K562 (cell line): Measurements from ENCODE around the gene PNPLA7. TPM values are rescaled to one million over a fixed set of nuclear protein-coding genes. Genes with fewer than 3 reads are reported as not detected.

Source experiments
- ATAC-seq: fragments of 200-7000 bp; cut with Tn5 transposase; 3 replicates; pipeline ENCODE4 v1.9.1; 2020; ENCODE audit warnings: moderate library complexity
- BruUV-seq: library from RNA; stranded (reverse); fragments of 400-500 nt; replicated peaks from 2 replicates; lab custom pipeline; 2021; lab: Mats Ljungman, UMichigan
- CTCF ChIA-PET: fragments of 300-600 bp; formaldehyde crosslinking; extraction: SDS; loops from one replicate; lab custom pipeline; 2021; ENCODE audit warnings: low intra/inter-chr PET ratio; lab: Yijun Ruan, JAX
- POLR2A ChIA-PET: fragments of 300-600, 350-650 bp; sonication (Branson Sonifier 250); formaldehyde crosslinking; extraction: SDS; loops from one replicate; lab custom pipeline; 2021; ENCODE audit warnings: antibody characterized with exemption, inconsistent platforms; lab: Yijun Ruan, JAX
- DNase-seq, 4 experiments: peaks; one replicate each; pipeline versions ENCODE4 v3.0.0 to v3.0.0-alpha.2; 2011 to 2018; ENCODE audit warnings: low spot score in 3 of 4, mixed read lengths in 3 of 4; ENCODE audit errors: extremely low read depth in 1 of 4
- FAIRE-seq: peaks from 2 replicates; lab custom pipeline; 2011; peaks lifted over from hg19 to GRCh38; lab: Jason Lieb, UNC
- H2AFZ ChIP-seq: 2 replicates; pipeline ENCODE4 v1.6.0; 2011; ENCODE audit warnings: low read depth, low read length, control low read depth, inconsistent platforms
- H3K27ac ChIP-seq: fragments of 200-600 bp; 3 replicates; pipeline ENCODE4 v1.8.0; 2011; ENCODE audit warnings: low read depth, mild to moderate bottlenecking, control low read depth, inconsistent platforms, low read length, moderate library complexity, mixed read lengths; ENCODE audit errors: extremely low read depth
- H3K27me3 ChIP-seq, 2 experiments: fragments of 300-600 bp in 1 of 2; 2 replicates in 1 of 2; 3 replicates in 1 of 2; pipeline versions ENCODE4 v1.6.0 to v1.8.0; 2011; ENCODE audit warnings: inconsistent platforms in 2 of 2, low read length in 2 of 2, mild to moderate bottlenecking in 1 of 2, mixed read lengths in 1 of 2, moderate library complexity in 1 of 2; ENCODE audit not compliant: control insufficient read depth in 2 of 2, insufficient read depth in 2 of 2
- H3K36me3 ChIP-seq: fragments of 300-600 bp; 3 replicates; pipeline ENCODE4 v1.8.0; 2011; ENCODE audit warnings: mild to moderate bottlenecking, low read length, inconsistent platforms; ENCODE audit not compliant: control insufficient read depth, insufficient read depth
- H3K4me1 ChIP-seq, 2 experiments: fragments of 200-600 bp in 1 of 2; replicated peaks in 1 of 2; 2 replicates in 1 of 2; 3 replicates in 1 of 2; pipeline versions ENCODE4 v1.5.1 to v1.8.0; 2011; ENCODE audit warnings: inconsistent platforms in 2 of 2, low read length in 2 of 2, mild to moderate bottlenecking in 1 of 2, mixed read lengths in 1 of 2, moderate library complexity in 1 of 2; ENCODE audit not compliant: control insufficient read depth in 2 of 2, insufficient read depth in 2 of 2
- H3K4me2 ChIP-seq: 2 replicates; pipeline ENCODE4 v1.6.1; 2011; ENCODE audit warnings: low read length, control low read depth, inconsistent platforms, mixed read lengths; ENCODE audit not compliant: insufficient read depth
- H3K4me3 ChIP-seq: fragments of 200-600 bp; sonication (generic), shearing (Covaris generic); 2 replicates; pipeline ENCODE4 v1.5.1; 2016; ENCODE audit warnings: control low read depth, inconsistent platforms
- H3K79me2 ChIP-seq: fragments of 200-600 bp; 3 replicates; pipeline ENCODE4 v1.8.0; 2011; ENCODE audit warnings: low read length, inconsistent platforms; ENCODE audit not compliant: control insufficient read depth, insufficient read depth
- H3K9ac ChIP-seq, 2 experiments: 2 replicates each; pipeline versions ENCODE4 v1.6.0 to v1.6.1; 2011; ENCODE audit warnings: low read depth in 2 of 2, low read length in 2 of 2, control low read depth in 1 of 2, inconsistent platforms in 1 of 2, mild to moderate bottlenecking in 1 of 2, mixed read lengths in 1 of 2; ENCODE audit not compliant: insufficient read depth in 1 of 2
- H3K9me1 ChIP-seq: one replicate; pipeline ENCODE4 v1.6.0; 2011; ENCODE audit warnings: inconsistent platforms, mild to moderate bottlenecking, low read length, moderate library complexity; ENCODE audit not compliant: control insufficient read depth, insufficient read depth
- H3K9me3 ChIP-seq: replicated peaks from 2 replicates; pipeline ENCODE4 v1.5.1; 2011; ENCODE audit warnings: low read depth, low read length, inconsistent platforms; ENCODE audit not compliant: control insufficient read depth, insufficient read depth
- H4K20me1 ChIP-seq: replicated peaks from 2 replicates; pipeline ENCODE4 v1.6.1; 2011; ENCODE audit warnings: low read length, inconsistent platforms, mixed read lengths; ENCODE audit not compliant: control insufficient read depth, insufficient read depth
- ATF7 ChIP-seq: fragments of 450-650 bp; IDR thresholded peaks from 2 replicates; pipeline ENCODE4 v1.7.1; 2014; ENCODE audit warnings: mild to moderate bottlenecking, moderate library complexity
- NBN ChIP-seq: fragments of 450-650 bp; IDR thresholded peaks from 2 replicates; pipeline ENCODE4 v1.6.1; 2016; ENCODE audit warnings: low read depth, mild to moderate bottlenecking
- RBM39 ChIP-seq: fragments of 200-400 bp; formaldehyde crosslinking; optimal IDR thresholded peaks from 2 replicates; pipeline ENCODE3; 2018; ENCODE audit warnings: low read depth, low read length
- WGBS: fragments of 100-300 bp; shearing (Covaris generic); methylation state at CpG from one replicate; pipeline ENCODE4 v1.1.6; 2016; ENCODE audit warnings: low coverage, mixed read lengths; ENCODE audit not compliant: insufficient coverage; ENCODE audit errors: missing lambda C conversion rate; 5-methylcytosine and 5-hydroxymethylcytosine counted together
- in situ Hi-C: fragments of 300-500 bp; cut with MboI; formaldehyde crosslinking; loops from 4 replicates; pipeline ENCODE4 v1.15.0; 2018; ENCODE audit warnings: inconsistent platforms, mixed read lengths
- intact Hi-C: fragments of 100-400 bp; cut with micrococcal nuclease; formaldehyde crosslinking; loops from 2 replicates; pipeline ENCODE4 v1.14.2; 2022
- polyA plus RNA-seq, 8 experiments: library from polyadenylated mRNA; depleted of rRNA in 4 of 8; stranded (reverse) in 5 of 8; unstranded in 3 of 8; fragments of >200 nt; fragmentation: Nextera tagmentation in 2 of 8; fragmentation: Illumina TruSeq in 1 of 8; extraction: Ambion mirVana in 2 of 8; extraction: Trizol in 1 of 8; gene quantifications; 2 replicates each; pipeline versions ENCODE4 v1.2.1 to v1.2.3, GENCODE V29; 2011 to 2014; ENCODE audit warnings: inconsistent platforms in 1 of 8, missing spikeins in 1 of 8
- total RNA-seq, 7 experiments: library from RNA; depleted of rRNA in 6 of 7; stranded (reverse); fragments of >200 nt in 6 of 7; fragmentation: Illumina TruSeq in 2 of 7; extraction: Trizol in 2 of 7; gene quantifications; 2 replicates each; pipeline versions ENCODE4 v1.2.1 to v1.2.3, GENCODE V29; 2011 to 2021; ENCODE audit warnings: low replicate concordance in 1 of 7
- TF ChIP-seq, protein P1 (sequence below): fragments of 250-450 bp; sonication (Bioruptor Pico); IDR thresholded peaks from 2 replicates; pipeline ENCODE4 v1.8.0; 2021; ENCODE audit warnings: moderate library complexity, mild to moderate bottlenecking, inconsistent platforms
- TF ChIP-seq, protein P2 (sequence below): sonication (generic); formaldehyde crosslinking; IDR thresholded peaks from 2 replicates; pipeline ENCODE4 v1.8.0; 2022; ENCODE audit warnings: missing genetic modification reagents, mild to moderate bottlenecking, borderline replicate concordance
- TF ChIP-seq, protein P3 (sequence below): sonication (generic); formaldehyde crosslinking; IDR thresholded peaks from 2 replicates; pipeline ENCODE4 v1.8.1; 2023; ENCODE audit warnings: mild to moderate bottlenecking, missing genetic modification reagents
- TF ChIP-seq, protein P4 (sequence below): fragments of 250-450 bp; sonication (Bioruptor Pico); IDR thresholded peaks from 2 replicates; pipeline ENCODE4 v1.5.0; 2020; ENCODE audit warnings: mild to moderate bottlenecking, borderline replicate concordance

The PNPLA7 gene
- total and polyA plus RNA-seq, 9 of the 15 experiments (the other 6 are each of a cell fraction or from before 2014, with no cell fraction given): 0.01 to 0.85 (median 0.19) TPM; not detected in 1

DNA sequence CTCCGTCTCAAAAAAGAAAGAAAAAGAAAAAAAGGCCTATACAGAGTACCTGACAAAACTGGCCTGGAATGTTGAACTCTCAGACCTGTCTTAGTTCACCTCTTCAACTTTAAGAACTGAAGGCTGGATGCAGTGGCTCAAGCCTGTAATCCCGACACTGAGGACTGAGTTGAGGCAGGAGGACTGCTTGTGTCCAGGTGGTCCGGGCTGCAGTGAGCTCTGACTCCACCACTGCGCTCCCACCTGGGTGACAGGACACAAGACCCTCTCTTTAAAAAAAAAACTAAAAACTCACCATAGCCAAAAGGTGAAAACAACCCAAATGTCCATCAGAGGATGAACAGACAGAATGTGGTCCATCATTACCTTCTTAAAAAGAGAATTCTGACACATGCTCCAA, 7.9 kb upstream of the PNPLA7 start:
- CTCF ChIA-PET: no interaction called here
- Histone ChIP-seq H3K9me1 (no peaks in the 10 kb centered on the region), H2AFZ (no peak overlapping the region), H3K36me3 (peaks cover 82% of the 10 kb centered on the region), H3K9ac (no peak overlapping the region), H3K79me2 (peaks cover 4% of the 10 kb centered on the region; the same call in 2 of the 3 replicates), H3K4me1 (peaks cover 2 to 5% of the 10 kb centered on the region in 2 experiments; a peak in 3 of 5 replicates), H3K9me3 (no peaks in the 10 kb centered on the region), H3K4me3 (no peak overlapping the region), H4K20me1 (peaks cover 5% of the 10 kb centered on the region; the same call in 1 of the 2 replicates), H3K27me3 (no peaks in the 10 kb centered on the region), H3K27ac (no peak overlapping the region), H3K4me2 (no peak overlapping the region)
- intact Hi-C loops (loop anchor here (10.0 kb wide), 1 partner anchor 117 kb away; no protein-coding TSS in a partner anchor), in situ Hi-C loops (no loop called here)
- POLR2A ChIA-PET: interaction anchor here (0.7 kb wide), 1 partner anchor 149 kb away, joined by 3 read pairs; no protein-coding TSS in a partner anchor
- DNase-seq (no peak), FAIRE-seq (no peak), ATAC-seq (no peak)
- TF ChIP-seq NBN (no peak), RBM39 (no peak), ATF7 (no peak)
- TF ChIP-seq, protein P1, sequence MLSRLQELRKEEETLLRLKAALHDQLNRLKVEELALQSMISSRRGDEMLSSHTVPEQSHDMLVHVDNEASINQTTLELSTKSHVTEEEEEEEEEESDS (CRISPR knock-in tag): no peak
- TF ChIP-seq, protein P2, sequence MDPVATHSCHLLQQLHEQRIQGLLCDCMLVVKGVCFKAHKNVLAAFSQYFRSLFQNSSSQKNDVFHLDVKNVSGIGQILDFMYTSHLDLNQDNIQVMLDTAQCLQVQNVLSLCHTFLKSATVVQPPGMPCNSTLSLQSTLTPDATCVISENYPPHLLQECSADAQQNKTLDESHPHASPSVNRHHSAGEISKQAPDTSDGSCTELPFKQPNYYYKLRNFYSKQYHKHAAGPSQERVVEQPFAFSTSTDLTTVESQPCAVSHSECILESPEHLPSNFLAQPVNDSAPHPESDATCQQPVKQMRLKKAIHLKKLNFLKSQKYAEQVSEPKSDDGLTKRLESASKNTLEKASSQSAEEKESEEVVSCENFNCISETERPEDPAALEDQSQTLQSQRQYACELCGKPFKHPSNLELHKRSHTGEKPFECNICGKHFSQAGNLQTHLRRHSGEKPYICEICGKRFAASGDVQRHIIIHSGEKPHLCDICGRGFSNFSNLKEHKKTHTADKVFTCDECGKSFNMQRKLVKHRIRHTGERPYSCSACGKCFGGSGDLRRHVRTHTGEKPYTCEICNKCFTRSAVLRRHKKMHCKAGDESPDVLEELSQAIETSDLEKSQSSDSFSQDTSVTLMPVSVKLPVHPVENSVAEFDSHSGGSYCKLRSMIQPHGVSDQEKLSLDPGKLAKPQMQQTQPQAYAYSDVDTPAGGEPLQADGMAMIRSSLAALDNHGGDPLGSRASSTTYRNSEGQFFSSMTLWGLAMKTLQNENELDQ (CRISPR knock-in tag): no peak
- TF ChIP-seq, protein P3, sequence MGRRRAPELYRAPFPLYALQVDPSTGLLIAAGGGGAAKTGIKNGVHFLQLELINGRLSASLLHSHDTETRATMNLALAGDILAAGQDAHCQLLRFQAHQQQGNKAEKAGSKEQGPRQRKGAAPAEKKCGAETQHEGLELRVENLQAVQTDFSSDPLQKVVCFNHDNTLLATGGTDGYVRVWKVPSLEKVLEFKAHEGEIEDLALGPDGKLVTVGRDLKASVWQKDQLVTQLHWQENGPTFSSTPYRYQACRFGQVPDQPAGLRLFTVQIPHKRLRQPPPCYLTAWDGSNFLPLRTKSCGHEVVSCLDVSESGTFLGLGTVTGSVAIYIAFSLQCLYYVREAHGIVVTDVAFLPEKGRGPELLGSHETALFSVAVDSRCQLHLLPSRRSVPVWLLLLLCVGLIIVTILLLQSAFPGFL: no peak
- TF ChIP-seq, protein P4, sequence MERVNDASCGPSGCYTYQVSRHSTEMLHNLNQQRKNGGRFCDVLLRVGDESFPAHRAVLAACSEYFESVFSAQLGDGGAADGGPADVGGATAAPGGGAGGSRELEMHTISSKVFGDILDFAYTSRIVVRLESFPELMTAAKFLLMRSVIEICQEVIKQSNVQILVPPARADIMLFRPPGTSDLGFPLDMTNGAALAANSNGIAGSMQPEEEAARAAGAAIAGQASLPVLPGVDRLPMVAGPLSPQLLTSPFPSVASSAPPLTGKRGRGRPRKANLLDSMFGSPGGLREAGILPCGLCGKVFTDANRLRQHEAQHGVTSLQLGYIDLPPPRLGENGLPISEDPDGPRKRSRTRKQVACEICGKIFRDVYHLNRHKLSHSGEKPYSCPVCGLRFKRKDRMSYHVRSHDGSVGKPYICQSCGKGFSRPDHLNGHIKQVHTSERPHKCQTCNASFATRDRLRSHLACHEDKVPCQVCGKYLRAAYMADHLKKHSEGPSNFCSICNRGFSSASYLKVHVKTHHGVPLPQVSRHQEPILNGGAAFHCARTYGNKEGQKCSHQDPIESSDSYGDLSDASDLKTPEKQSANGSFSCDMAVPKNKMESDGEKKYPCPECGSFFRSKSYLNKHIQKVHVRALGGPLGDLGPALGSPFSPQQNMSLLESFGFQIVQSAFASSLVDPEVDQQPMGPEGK (CRISPR knock-in tag): no peak
- no TSS peak for BruUV-seq
- WGBS: 98% methylated on average over 3 of the region's 4 CpGs
